ENCODE data around the gene CTNND1. TPM values are rescaled to one million over a fixed set of nuclear protein-coding genes. Genes with fewer than 3 reads are reported as not detected.

CTNND1 gene
- total RNA-seq, 1 donor from 2014 or later, result 131 TPM

DNA sequence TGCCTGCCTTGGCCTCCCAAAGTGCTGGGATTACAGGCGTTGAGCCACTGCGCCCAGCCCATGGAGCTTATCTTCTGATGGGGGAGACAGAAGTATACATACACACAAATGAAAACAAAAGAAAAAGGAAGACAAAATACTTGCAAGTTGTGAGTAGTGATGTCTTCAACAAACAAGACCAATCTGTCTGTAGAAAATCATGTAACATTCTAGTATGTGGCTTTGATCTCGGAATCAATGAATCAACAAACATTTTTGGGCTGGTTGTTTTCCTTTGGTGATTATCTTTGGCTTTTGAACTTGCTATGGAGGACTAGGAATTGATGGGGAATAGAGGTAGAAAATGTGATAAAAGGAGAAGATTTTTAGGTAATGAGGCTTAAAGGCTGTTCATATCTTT is 3.4 kb upstream of the CTNND1 start:
- FAIRE-seq, result no peak

DNA sequence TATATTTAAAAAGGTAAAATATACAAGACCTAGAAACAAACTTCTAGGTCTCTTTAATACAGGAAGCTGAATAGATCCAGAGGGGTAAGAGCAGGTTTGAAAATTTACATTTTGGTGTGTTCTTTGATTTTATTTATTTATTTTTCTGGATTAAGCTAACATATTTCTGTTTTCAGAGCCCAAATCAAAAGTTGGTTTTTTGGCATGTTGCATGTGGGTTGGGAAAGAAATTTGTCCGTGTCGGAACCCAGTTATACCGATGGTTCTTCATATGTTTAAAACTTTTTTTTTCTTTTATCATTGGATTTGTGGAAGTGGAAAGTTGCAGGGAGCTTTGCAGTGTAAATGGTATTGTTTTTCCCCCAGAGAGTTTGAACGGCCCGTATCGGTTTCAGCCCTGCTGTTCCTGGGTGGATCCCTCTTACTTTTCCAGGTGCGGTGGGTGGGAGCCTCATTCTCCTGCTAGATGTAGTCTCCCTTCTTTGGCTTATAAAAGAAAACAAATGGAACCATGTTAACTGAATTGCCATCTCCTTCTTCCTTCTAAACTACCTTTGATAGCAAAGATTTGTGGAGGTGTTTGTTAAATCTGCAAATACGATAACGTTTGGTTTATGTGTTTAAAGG is 746 bp downstream of the CTNND1 start:
- no peaks in the 10 kb centered on the region for H3K27me3 ChIP-seq (ENCODE audit: control insufficient read depth, insufficient read depth, low read length)
- TF ChIP-seq, protein P1, sequence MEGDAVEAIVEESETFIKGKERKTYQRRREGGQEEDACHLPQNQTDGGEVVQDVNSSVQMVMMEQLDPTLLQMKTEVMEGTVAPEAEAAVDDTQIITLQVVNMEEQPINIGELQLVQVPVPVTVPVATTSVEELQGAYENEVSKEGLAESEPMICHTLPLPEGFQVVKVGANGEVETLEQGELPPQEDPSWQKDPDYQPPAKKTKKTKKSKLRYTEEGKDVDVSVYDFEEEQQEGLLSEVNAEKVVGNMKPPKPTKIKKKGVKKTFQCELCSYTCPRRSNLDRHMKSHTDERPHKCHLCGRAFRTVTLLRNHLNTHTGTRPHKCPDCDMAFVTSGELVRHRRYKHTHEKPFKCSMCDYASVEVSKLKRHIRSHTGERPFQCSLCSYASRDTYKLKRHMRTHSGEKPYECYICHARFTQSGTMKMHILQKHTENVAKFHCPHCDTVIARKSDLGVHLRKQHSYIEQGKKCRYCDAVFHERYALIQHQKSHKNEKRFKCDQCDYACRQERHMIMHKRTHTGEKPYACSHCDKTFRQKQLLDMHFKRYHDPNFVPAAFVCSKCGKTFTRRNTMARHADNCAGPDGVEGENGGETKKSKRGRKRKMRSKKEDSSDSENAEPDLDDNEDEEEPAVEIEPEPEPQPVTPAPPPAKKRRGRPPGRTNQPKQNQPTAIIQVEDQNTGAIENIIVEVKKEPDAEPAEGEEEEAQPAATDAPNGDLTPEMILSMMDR (IDR thresholded peaks at IDR 0.05; ENCODE audit: insufficient read depth, low read length, severe bottlenecking), result no peak
- H3K36me3 ChIP-seq (ENCODE audit: control insufficient read depth, insufficient read depth, low read length), result no peaks in the 10 kb centered on the region
- peak overlapping the region; percentile 83 for H3K4me3 ChIP-seq (ENCODE audit: low read depth, low read length)
- FAIRE-seq (no peak), DNase-seq (ENCODE audit: low read depth) (no peak)

More for the DNA sequence above, 3.4 kb upstream of the CTNND1 start:
- H3K36me3 ChIP-seq (ENCODE audit: control insufficient read depth, insufficient read depth, low read length), result no peaks in the 10 kb centered on the region
- TF ChIP-seq, protein P1 (IDR thresholded peaks at IDR 0.05; ENCODE audit: insufficient read depth, low read length, severe bottlenecking), result no peak
- no peaks in the 10 kb centered on the region for H3K27me3 ChIP-seq (ENCODE audit: control insufficient read depth, insufficient read depth, low read length)
- no peak for DNase-seq (ENCODE audit: low read depth)
- H3K4me3 ChIP-seq (ENCODE audit: low read depth, low read length), result no peak overlapping the region

DNA sequence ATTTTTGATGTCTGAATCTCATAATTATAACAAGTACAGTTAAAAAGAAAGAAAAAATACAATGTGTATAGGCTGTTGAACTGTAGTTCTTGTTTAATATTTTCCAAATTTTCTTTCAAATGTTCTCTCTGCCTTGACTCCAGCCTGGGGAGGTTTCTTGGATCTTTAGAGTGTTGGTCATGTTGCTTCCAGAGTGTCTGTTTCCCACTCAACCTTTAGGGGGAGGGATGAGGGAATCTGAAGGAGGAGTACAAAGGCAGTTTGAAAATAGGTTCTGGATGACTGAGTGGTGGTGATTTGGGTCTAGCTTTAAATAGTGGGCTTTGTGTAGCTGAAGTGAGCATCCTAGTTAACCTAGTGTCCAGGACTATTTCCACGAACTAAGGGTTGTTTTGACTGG is 2.0 kb downstream of the CTNND1 start:
- no peaks in the 10 kb centered on the region for H3K36me3 ChIP-seq (ENCODE audit: control insufficient read depth, insufficient read depth, low read length)
- FAIRE-seq, result no peak
- H3K4me3 ChIP-seq (ENCODE audit: low read depth, low read length), result peak overlapping the region; percentile 83
- no peak for DNase-seq (ENCODE audit: low read depth)
- H3K27me3 ChIP-seq (ENCODE audit: control insufficient read depth, insufficient read depth, low read length), result no peaks in the 10 kb centered on the region
- TF ChIP-seq, protein P1 (IDR thresholded peaks at IDR 0.05; ENCODE audit: insufficient read depth, low read length, severe bottlenecking), result peak; percentile 5

DNA sequence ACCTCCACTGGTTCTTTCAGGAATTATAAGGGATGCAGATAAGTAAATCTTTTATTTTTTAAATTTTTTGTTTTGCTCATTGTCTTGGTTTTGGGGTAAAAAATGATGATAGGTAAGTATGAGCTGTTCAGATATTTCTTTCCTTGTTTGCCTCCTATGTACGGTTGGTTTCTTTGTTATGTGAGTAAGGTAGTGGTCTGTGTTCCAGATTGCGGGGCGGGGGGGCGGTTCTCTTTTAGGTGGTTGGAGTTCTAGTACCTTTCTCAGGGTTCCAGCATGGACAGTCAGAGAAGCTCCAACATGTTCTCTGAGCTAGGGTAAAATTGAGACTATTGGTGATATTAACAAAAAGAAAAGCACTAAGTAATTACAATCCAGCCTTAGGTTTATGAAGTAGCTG is 2.4 kb downstream of the CTNND1 start:
- peak overlapping the region; percentile 83 for H3K4me3 ChIP-seq (ENCODE audit: low read depth, low read length)
- TF ChIP-seq, protein P1 (IDR thresholded peaks at IDR 0.05; ENCODE audit: insufficient read depth, low read length, severe bottlenecking), result no peak
- FAIRE-seq (no peak), DNase-seq (ENCODE audit: low read depth) (no peak)
- no peaks in the 10 kb centered on the region for H3K27me3 ChIP-seq (ENCODE audit: control insufficient read depth, insufficient read depth, low read length)
- no peaks in the 10 kb centered on the region for H3K36me3 ChIP-seq (ENCODE audit: control insufficient read depth, insufficient read depth, low read length)

DNA sequence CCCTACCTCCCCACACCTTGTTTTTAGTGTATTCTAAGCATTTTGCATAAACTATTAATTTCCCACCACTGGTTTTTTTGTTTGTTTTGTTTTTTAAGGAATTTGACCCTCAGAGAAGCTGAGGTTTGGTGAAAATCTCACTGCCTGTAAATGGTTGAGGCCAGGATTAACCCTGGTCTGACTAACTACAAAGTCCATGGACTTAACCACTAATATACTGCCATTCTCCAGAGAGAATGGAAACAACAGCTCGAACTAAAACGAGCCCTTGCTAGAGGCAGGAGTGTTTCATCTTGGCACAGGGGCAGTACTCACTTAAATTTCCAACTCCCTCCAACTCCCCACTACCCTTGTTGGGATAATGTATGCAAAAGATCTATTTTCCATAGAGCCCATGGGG is 3.0 kb downstream of the CTNND1 start:
- DNase-seq (ENCODE audit: low read depth), result no peak
- FAIRE-seq, result no peak
- Histone ChIP-seq H3K4me3 (ENCODE audit: low read depth, low read length) (peak overlapping the region; percentile 83), H3K27me3 (ENCODE audit: control insufficient read depth, insufficient read depth, low read length) (no peaks in the 10 kb centered on the region), H3K36me3 (ENCODE audit: control insufficient read depth, insufficient read depth, low read length) (no peaks in the 10 kb centered on the region)
- TF ChIP-seq, protein P1 (IDR thresholded peaks at IDR 0.05; ENCODE audit: insufficient read depth, low read length, severe bottlenecking), result no peak

DNA sequence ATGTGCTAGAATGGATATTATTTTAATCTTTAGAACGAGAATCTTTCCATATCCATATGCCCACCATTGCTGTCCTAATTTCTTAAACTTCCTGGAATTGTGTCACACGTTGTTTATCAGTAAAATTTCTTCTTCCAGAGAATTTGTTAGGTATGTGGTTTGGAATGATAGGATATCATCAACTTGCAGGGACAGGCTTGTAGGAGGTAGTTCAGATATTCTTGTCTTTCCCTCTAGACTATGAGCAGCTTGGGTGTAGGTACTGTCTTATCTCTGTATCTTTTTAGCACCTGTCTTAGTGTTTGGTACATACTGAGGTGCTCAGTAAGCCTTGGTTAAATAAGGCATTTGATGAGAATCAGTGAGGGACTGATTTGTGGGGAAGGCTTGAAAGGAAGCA is 3.4 kb downstream of the CTNND1 start:
- no peaks in the 10 kb centered on the region for H3K36me3 ChIP-seq (ENCODE audit: control insufficient read depth, insufficient read depth, low read length)
- no peak for FAIRE-seq
- TF ChIP-seq, protein P1 (IDR thresholded peaks at IDR 0.05; ENCODE audit: insufficient read depth, low read length, severe bottlenecking), result no peak
- peak overlapping the region; percentile 83 for H3K4me3 ChIP-seq (ENCODE audit: low read depth, low read length)
- H3K27me3 ChIP-seq (ENCODE audit: control insufficient read depth, insufficient read depth, low read length), result no peaks in the 10 kb centered on the region
- DNase-seq (ENCODE audit: low read depth), result no peak

Measured in bronchial epithelial cell (primary cell).